ENCODE results near the gene SUMO2. TPM values are rescaled to one million over a fixed set of nuclear protein-coding genes. Genes with fewer than 3 reads are reported as not detected.

The SUMO2 gene
- total and polyA plus RNA-seq, 9 of the 15 experiments (the other 6 are each of a cell fraction or from before 2014, with no cell fraction given) = 157 to 733 (median 419) TPM

DNA sequence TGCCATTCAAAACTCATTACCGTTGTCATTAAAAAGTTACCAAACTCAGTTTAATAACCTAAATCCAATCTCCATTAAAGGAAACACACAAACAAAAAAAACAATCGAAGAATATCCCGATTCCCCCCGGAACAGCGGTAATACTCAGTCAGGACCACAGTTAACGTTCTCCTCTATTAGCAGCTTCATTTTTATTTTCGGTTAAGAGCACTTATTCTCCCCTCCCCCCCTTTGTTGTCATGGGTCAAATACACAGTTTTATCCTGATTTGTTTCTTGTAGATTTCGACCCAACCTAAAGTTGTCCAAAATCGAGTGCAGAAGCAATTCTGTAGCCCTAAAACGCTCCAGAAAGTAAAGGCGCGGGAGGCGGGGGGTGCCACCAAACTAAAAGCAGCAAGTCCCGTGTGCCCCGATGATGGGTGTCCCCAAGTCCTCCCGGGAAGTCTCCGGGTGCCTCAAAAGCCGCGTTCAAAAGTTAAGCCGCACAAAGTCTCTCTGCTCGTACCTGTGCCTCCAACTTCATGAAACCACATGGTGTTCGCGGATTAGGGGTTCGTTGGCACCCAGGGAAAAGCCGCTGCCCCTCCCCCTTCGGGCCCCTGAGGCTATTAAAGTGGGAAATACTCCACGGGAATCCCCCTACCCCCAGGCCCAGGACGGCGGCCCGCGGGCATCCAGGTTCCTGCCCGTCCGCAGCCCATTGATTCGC lies 996 bp downstream of the SUMO2 start:
- under 1% methylated on average over 25 of the region's 34 CpGs for WGBS (ENCODE audit: insufficient coverage, low coverage, missing lambda C conversion rate)
- CTCF ChIA-PET (ENCODE audit: low intra/inter-chr PET ratio) = no interaction called here
- in situ Hi-C loops (cut with MboI) (no loop called here), intact Hi-C loops (cut with micrococcal nuclease) (loop anchor here (5.0 kb wide), 1 partner anchor 49 kb away; the partner anchor contains the start of gene NT5C)
- Histone ChIP-seq H3K79me2 (ENCODE audit: control insufficient read depth, insufficient read depth, low read length) (peaks cover 67% of the 10 kb centered on the region), H3K36me3 (ENCODE audit: control insufficient read depth, insufficient read depth, low read length) (peaks cover 41% of the 10 kb centered on the region), H4K20me1 (replicated peaks; ENCODE audit: control insufficient read depth, insufficient read depth, low read length) (no peaks in the 10 kb centered on the region), H2AFZ (ENCODE audit: low read depth, low read length) (no peak overlapping the region), H3K4me3 (peak overlapping the region; percentile 100), H3K27ac (ENCODE audit: extremely low read depth, low read depth, low read length) (peak overlapping the region; percentile 100), H3K27me3 (ENCODE audit: control insufficient read depth in 2 of 2, insufficient read depth in 2 of 2, low read length in 2 of 2) (no peaks in the 10 kb centered on the region), H3K4me1 (replicated peaks in 1 of 2; ENCODE audit: control insufficient read depth in 2 of 2, insufficient read depth in 2 of 2, low read length in 2 of 2) (peaks cover 18 to 26% of the 10 kb centered on the region in 2 experiments; a peak in 4 of 5 replicates), H3K9ac (ENCODE audit: insufficient read depth in 1 of 2, low read depth in 2 of 2, low read length in 2 of 2) (peak overlapping the region; percentile 94 to 99), H3K4me2 (ENCODE audit: insufficient read depth, low read length) (peak overlapping the region; percentile 86), H3K9me3 (replicated peaks; ENCODE audit: control insufficient read depth, insufficient read depth, low read depth, low read length) (no peaks in the 10 kb centered on the region), H3K9me1 (ENCODE audit: control insufficient read depth, insufficient read depth, low read length) (no peaks in the 10 kb centered on the region)
- peak; percentile 13 to 59 (median 52) for DNase-seq (ENCODE audit: extremely low read depth in 1 of 4, low spot score in 3 of 4)
- peak; percentile 26 for FAIRE-seq
- POLR2A ChIA-PET = interaction anchor here (1.1 to 2.4 kb wide), 5 partner anchors 9 to 169 kb away, joined by 3 to 14 read pairs (median 7); partner anchors contain the start of gene MRPL58
- ATAC-seq = peak; percentile 28
- TSS peak; percentile 56 for BruUV-seq (replicated peaks)
- TF ChIP-seq, protein P1, sequence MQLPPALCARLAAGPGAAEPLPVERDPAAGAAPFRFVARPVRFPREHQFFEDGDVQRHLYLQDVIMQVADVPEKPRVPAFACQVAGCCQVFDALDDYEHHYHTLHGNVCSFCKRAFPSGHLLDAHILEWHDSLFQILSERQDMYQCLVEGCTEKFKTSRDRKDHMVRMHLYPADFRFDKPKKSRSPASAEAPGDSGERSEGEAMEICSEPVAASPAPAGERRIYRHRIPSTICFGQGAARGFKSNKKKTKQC (CRISPR knock-in tag; IDR thresholded peaks at IDR 0.05) = 0 out of 2 replicates have a peak, but pooled peaks have one; percentile 37
- TF ChIP-seq, protein P2, sequence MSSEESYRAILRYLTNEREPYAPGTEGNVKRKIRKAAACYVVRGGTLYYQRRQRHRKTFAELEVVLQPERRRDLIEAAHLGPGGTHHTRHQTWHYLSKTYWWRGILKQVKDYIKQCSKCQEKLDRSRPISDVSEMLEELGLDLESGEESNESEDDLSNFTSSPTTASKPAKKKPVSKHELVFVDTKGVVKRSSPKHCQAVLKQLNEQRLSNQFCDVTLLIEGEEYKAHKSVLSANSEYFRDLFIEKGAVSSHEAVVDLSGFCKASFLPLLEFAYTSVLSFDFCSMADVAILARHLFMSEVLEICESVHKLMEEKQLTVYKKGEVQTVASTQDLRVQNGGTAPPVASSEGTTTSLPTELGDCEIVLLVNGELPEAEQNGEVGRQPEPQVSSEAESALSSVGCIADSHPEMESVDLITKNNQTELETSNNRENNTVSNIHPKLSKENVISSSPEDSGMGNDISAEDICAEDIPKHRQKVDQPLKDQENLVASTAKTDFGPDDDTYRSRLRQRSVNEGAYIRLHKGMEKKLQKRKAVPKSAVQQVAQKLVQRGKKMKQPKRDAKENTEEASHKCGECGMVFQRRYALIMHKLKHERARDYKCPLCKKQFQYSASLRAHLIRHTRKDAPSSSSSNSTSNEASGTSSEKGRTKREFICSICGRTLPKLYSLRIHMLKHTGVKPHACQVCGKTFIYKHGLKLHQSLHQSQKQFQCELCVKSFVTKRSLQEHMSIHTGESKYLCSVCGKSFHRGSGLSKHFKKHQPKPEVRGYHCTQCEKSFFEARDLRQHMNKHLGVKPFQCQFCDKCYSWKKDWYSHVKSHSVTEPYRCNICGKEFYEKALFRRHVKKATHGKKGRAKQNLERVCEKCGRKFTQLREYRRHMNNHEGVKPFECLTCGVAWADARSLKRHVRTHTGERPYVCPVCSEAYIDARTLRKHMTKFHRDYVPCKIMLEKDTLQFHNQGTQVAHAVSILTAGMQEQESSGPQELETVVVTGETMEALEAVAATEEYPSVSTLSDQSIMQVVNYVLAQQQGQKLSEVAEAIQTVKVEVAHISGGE (CRISPR knock-in tag; IDR thresholded peaks at IDR 0.05) = peak; percentile 55 to 64 (median 62); a peak in 3 of 6 replicates
- TF ChIP-seq MAZ (CRISPR knock-in tag; conservative IDR thresholded peaks at IDR 0.05 in 1 of 2, IDR thresholded peaks at IDR 0.05 in 1 of 2) (peak in 1 of 2 experiments; percentile 4; a peak in 2 of 4 replicates), ZNF140 (CRISPR knock-in tag; IDR thresholded peaks at IDR 0.05) (no peak), RB1 (IDR thresholded peaks at IDR 0.05; ENCODE audit: low read depth) (no peak), EWSR1 (IDR thresholded peaks at IDR 0.05; ENCODE audit: borderline replicate concordance, low read depth, partially characterized antibody) (no peak), ZBTB17 (CRISPR knock-in tag; IDR thresholded peaks at IDR 0.05) (no peak), TCF3 (CRISPR knock-in tag; IDR thresholded peaks at IDR 0.05) (no peak), CEBPG (CRISPR knock-in tag; IDR thresholded peaks at IDR 0.05) (peak; percentile 21; the same call in 1 of the 2 replicates), CEBPG (tag; conservative IDR thresholded peaks at IDR 0.05 in 1 of 2, IDR thresholded peaks at IDR 0.05 in 1 of 2) (no peak), MYC (IDR thresholded peaks at IDR 0.05; ENCODE audit: low read depth, low read length) (peak; percentile 15; the same call in 1 of the 2 replicates), MYC (CRISPR knock-in tag; IDR thresholded peaks at IDR 0.05; ENCODE audit: borderline replicate concordance, low read depth) (0 out of 2 replicates have a peak, but pooled peaks have one; percentile 36), SRSF3 (IDR thresholded peaks at IDR 0.05; ENCODE audit: insufficient read depth, low read length) (0 out of 2 replicates have a peak, but pooled peaks have one; percentile 62)
- TF ChIP-seq, protein P3, sequence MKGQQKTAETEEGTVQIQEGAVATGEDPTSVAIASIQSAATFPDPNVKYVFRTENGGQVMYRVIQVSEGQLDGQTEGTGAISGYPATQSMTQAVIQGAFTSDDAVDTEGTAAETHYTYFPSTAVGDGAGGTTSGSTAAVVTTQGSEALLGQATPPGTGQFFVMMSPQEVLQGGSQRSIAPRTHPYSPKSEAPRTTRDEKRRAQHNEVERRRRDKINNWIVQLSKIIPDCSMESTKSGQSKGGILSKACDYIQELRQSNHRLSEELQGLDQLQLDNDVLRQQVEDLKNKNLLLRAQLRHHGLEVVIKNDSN (CRISPR knock-in tag; IDR thresholded peaks at IDR 0.05) = 0 out of 2 replicates have a peak, but pooled peaks have one; percentile 23
- TF ChIP-seq, protein P4, sequence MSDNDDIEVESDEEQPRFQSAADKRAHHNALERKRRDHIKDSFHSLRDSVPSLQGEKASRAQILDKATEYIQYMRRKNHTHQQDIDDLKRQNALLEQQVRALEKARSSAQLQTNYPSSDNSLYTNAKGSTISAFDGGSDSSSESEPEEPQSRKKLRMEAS (CRISPR knock-in tag; IDR thresholded peaks at IDR 0.05) = 0 out of 2 replicates have a peak, but pooled peaks have one; percentile 42

Data from K562 (cell line).